Measurements from ENCODE around the gene HAPSTR1.

- TF ChIP-seq EZH2phosphoT487 (IDR thresholded peaks at IDR 0.05; ENCODE audit: low read length) (no peak), CTCF (IDR thresholded peaks at IDR 0.05; ENCODE audit: low read length) (peak; percentile 60), EZH2 (optimal IDR thresholded peaks at IDR 0.05; ENCODE audit: low read depth, low read length) (no peak)
Measured at GRCh38 chr16:9134739-9135138, 43.3 kb downstream of the HAPSTR1 start.

All from MM.1S (cell line).